IMR-90 (cell line): Measurements from ENCODE around the gene PRLR.

Source experiments
- BHLHE40 ChIP-seq: fragments of 150-350 bp; IDR thresholded peaks from 2 replicates; pipeline ENCODE4 v1.6.1; 2016; ENCODE audit warnings: mild to moderate bottlenecking, low read depth, low read length
- CEBPB ChIP-seq: IDR thresholded peaks from 2 replicates; pipeline ENCODE4 v1.6.1; 2012; ENCODE audit warnings: low read depth, low read length, improper control_type of control experiment
- MAZ ChIP-seq: IDR thresholded peaks from 2 replicates; pipeline ENCODE4 v1.6.1; 2012; ENCODE audit warnings: low read depth, mild to moderate bottlenecking, low read length, improper control_type of control experiment, moderate library complexity, borderline replicate concordance
- NFE2L2 ChIP-seq: fragments of 150-350 bp; IDR thresholded peaks from 2 replicates; pipeline ENCODE4 v1.6.1; 2016; ENCODE audit warnings: low read depth, mild to moderate bottlenecking, low read length
- POLR2A ChIP-seq: IDR thresholded peaks from 2 replicates; pipeline ENCODE4 v1.6.1; 2012; ENCODE audit warnings: mild to moderate bottlenecking, low read depth, low read length
- RAD21 ChIP-seq: IDR thresholded peaks from 2 replicates; pipeline ENCODE4 v1.6.1; 2012; ENCODE audit warnings: low read length, improper control_type of control experiment
- RCOR1 ChIP-seq: IDR thresholded peaks from 2 replicates; pipeline ENCODE4 v1.6.1; 2012; ENCODE audit warnings: mild to moderate bottlenecking, low read length, improper control_type of control experiment; ENCODE audit not compliant: insufficient replicate concordance
- RFX5 ChIP-seq: IDR thresholded peaks from 2 replicates; pipeline ENCODE4 v1.8.0; 2012; ENCODE audit warnings: low read depth, mild to moderate bottlenecking, low read length, moderate library complexity
- TF ChIP-seq, protein P1 (sequence below): conservative IDR thresholded peaks from 2 replicates; pipeline ENCODE4 v1.5.1; 2012; ENCODE audit warnings: mild to moderate bottlenecking, low read depth, low read length, improper control_type of control experiment

DNA sequence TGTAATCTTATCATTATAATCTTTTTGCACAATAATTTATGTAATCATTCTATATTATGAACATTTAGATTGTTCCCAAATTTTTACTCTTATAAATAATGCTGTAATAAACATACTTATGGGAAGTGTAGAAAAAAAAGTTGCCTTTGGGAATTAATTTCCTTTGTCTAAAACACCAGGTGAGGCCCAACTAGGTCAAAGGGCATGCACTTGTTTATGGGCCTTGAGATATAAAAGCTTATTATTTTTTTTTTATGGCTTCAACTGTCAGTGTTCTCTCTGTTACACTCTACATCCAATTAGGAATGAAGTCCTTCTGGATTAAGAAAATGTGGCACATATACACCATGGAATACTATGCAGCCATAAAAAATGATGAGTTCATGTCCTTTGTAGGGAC is 6.5 kb upstream of the PRLR start:
- TF ChIP-seq, protein P1, sequence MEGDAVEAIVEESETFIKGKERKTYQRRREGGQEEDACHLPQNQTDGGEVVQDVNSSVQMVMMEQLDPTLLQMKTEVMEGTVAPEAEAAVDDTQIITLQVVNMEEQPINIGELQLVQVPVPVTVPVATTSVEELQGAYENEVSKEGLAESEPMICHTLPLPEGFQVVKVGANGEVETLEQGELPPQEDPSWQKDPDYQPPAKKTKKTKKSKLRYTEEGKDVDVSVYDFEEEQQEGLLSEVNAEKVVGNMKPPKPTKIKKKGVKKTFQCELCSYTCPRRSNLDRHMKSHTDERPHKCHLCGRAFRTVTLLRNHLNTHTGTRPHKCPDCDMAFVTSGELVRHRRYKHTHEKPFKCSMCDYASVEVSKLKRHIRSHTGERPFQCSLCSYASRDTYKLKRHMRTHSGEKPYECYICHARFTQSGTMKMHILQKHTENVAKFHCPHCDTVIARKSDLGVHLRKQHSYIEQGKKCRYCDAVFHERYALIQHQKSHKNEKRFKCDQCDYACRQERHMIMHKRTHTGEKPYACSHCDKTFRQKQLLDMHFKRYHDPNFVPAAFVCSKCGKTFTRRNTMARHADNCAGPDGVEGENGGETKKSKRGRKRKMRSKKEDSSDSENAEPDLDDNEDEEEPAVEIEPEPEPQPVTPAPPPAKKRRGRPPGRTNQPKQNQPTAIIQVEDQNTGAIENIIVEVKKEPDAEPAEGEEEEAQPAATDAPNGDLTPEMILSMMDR, result no peak
- TF ChIP-seq CEBPB, result no peak
- TF ChIP-seq POLR2A, result no peak
- TF ChIP-seq NFE2L2, result no peak
- TF ChIP-seq RFX5, result no peak
- TF ChIP-seq RAD21, result no peak
- TF ChIP-seq MAZ, result no peak
- no peak for TF ChIP-seq RCOR1
- TF ChIP-seq BHLHE40, result no peak
